Gastroesophageal sphincter (tissue), 3 donors: ENCODE measurements around the gene WBP2.

ENCODE experiments used
- CTCF ChIP-seq, 4 experiments: fragments of 200-600 bp in 2 of 4; fragments of 450-650 bp in 2 of 4; sonication (generic) in 1 of 4; IDR thresholded peaks; one replicate each; pipeline ENCODE4 v1.5.1; 2017 to 2019; ENCODE audit warnings: antibody characterized with exemption in 4 of 4, mild to moderate bottlenecking in 2 of 4, moderate library complexity in 2 of 4
- EP300 ChIP-seq: sonication (generic); formaldehyde crosslinking; IDR thresholded peaks from one replicate; pipeline ENCODE4 v1.6.1; 2017; ENCODE audit warnings: antibody characterized with exemption, mild to moderate bottlenecking
- POLR2A ChIP-seq, 2 donors: fragments of 450-650 bp; IDR thresholded peaks; one replicate each; pipeline ENCODE4 v1.6.1; 2017; ENCODE audit warnings: antibody characterized with exemption in 2 of 2, mild to moderate bottlenecking in 2 of 2, moderate library complexity in 1 of 2
- POLR2AphosphoS5 ChIP-seq: sonication (generic); formaldehyde crosslinking; IDR thresholded peaks from one replicate; pipeline ENCODE4 v1.6.1; 2017; ENCODE audit warnings: antibody characterized with exemption

GRCh38 chr17:75819678-75820077 lies 35.5 kb downstream of the WBP2 start:
- no peak for TF ChIP-seq CTCF (IDR thresholded peaks at IDR 0.05)
- no peak for TF ChIP-seq POLR2AphosphoS5
- no peak for TF ChIP-seq POLR2A (IDR thresholded peaks at IDR 0.05)
- TF ChIP-seq EP300, result no peak
